Stimulated activated CD8-positive, alpha-beta memory T cell treated with anti-CD3 and anti-CD28 coated beads, Interleukin-4, amount 100 ng/mL, for 24 hours (primary cell): ENCODE measurements around the gene HOXC12.

Experiments used
- DNase-seq: peaks from one replicate; pipeline ENCODE4 v3.0.0-alpha.2; 2020; ENCODE audit warnings: low read depth

HOXC12 gene

GRCh38 chr12:53996240-53997203 is 41.8 kb downstream of the HOXC12 start:
- no peak for DNase-seq

GRCh38 chr12:53997204-53998109 is 42.8 kb downstream of the HOXC12 start:
- DNase-seq, result no peak

DNA sequence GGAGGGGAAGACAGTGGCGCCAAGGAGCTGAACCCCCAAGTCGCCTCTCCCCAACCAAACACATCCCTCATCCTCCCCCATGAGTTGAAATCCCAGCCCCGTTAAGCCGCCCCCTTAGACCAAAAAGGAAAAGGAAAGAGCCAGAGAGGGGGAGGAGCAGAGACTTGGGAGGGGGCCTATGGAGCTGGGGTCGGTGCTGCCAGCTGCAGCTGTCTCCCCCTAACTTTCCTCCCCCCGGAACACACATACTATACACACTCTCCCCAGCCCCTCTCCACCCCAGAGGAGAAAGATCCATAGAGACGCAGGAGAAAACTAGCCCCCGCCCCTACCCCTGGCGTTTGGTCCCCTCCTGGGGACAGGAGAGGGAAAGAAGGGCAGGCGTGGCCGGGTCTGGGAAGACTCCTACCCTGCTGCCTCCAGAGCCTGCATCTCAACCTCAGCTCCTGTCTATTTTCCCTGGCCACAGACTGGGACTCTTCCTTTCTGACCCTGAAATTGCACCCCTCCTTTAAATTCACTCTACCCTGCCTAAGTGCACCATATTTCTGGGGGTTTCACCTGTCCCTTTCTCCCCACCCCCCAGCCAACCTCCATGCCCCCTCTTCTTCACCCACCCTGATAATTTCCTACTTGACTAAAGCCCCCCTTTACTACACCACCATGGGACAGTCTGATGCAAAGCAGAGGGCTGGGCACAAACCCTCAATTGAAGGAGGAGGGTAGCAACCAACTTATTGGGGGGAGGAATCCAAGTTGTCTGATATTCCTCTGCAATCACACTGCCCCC is 43.6 kb downstream of the HOXC12 start:
- no peak for DNase-seq

GRCh38 chr12:53998900-53999236 is 44.2 kb downstream of the HOXC12 start:
- DNase-seq, result no peak

GRCh38 chr12:53999559-54000115 is 44.9 kb downstream of the HOXC12 start:
- DNase-seq, result no peak

GRCh38 chr12:54000116-54001114 is 45.7 kb downstream of the HOXC12 start, which contains the start of gene HOXC9:
HOXC9 (plus strand) TSS chr12:54000161; CDS start chr12:54000189, 28 bp downstream.
- DNase-seq, result no peak

DNA sequence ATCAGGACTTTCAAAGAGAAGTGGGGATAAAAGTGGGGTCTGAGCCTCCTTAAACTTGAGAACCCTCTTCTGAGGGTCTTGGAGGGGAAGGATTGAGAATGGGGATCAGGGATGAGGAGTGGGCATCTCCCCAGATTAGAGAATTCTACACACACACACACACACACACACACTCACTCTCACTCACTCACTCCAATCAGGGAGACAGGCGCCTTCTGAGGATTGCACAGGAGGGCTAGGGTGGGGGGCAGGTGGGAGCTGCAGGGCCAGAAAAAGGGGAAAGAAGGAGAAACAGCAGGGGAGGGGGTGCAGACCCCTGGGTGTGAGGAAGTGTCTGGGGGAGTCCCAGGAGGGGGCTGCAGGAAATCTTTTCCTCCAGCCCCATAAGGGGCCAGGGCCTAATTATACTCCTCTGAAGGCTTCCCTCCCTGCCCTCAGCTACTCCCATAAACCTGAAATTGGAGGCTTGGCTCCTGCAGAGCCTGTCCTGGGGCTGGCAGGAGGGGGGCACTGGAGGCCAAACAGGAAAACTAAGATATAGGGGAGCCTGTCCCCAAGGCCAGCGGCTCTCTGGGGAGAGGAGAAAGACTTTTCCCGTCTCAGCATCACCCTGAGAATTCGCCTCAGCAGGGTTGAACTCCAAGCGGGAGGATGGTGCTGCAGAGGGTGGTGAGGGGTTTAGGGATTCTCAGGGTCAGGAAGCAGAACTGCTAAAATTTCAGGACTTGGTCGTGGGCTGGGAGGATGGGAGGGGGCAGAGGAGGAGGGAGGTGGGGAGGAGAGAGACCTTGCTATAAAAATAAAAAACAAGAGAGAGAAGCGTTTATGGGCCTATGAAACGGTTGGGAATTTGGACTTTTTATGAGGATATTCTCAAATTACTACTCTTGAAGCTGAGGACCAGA is 46.8 kb downstream of the HOXC12 start:
- no peak for DNase-seq

DNA sequence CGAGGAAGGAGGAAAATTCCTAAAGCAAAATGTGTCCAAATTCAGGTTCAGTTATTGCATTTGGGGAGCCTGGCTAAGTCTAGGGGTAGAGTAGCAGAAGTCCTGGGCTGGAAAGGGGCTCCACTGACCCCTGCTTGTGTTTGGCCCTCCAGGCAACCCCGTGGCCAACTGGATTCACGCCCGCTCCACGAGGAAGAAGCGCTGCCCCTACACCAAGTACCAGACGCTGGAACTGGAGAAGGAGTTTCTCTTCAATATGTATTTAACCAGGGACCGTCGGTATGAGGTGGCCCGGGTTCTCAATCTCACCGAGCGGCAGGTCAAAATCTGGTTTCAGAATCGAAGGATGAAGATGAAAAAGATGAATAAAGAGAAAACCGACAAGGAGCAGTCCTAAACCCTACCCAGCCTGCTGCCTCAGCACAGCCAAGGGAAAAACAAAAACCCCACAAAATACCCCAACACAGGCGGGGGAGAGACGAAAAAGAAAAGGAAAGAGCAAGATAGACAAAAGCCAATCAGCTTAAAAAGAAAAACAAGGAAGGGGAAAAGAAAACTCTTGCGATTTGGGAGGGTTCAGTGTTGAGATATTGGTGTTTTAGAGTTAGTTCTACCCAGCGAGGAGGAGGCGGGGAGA is 47.7 kb downstream of the HOXC12 start:
- DNase-seq, result no peak

GRCh38 chr12:54002915-54003389 is 48.2 kb downstream of the HOXC12 start:
- DNase-seq, result no peak

- DNase-seq, result no peak
Observed at GRCh38 chr12:54003625-54004024, 48.9 kb downstream of the HOXC12 start.

GRCh38 chr12:54004063-54004840 is 49.5 kb downstream of the HOXC12 start:
- DNase-seq, result no peak

GRCh38 chr12:54004841-54005530 is 50.3 kb downstream of the HOXC12 start:
- DNase-seq, result no peak

- DNase-seq, result no peak
Observed at GRCh38 chr12:54005531-54005852, 50.8 kb downstream of the HOXC12 start.

GRCh38 chr12:54005853-54006558 is 51.3 kb downstream of the HOXC12 start:
- DNase-seq, result peak; percentile 74

GRCh38 chr12:54006559-54007220 is 52.0 kb downstream of the HOXC12 start:
- no peak for DNase-seq
